HG03378 (cell line): ENCODE data around the gene PRTG.
A peak's percentile ranks its signal among the peaks of the same experiment; 100 is the strongest.
"Not testable (repeated sequence)": the region's sequence is repeated elsewhere in the genome, so short reads cannot be mapped to it uniquely, and the experiment has no call there.

Source experiments
- ATAC-seq: cut with Tn5 transposase; IDR thresholded peaks from one replicate; pipeline ENCODE4 v1.9.1; 2021; ENCODE audit warnings: mild to moderate bottlenecking, moderate library complexity; ENCODE audit not compliant: unreplicated experiment

The PRTG gene

GRCh38 chr15:55703873-55704301 is 39.1 kb downstream of the PRTG start:
- ATAC-seq: no peak

GRCh38 chr15:55700876-55701275 is 42.1 kb downstream of the PRTG start:
- ATAC-seq: no peak

- ATAC-seq: no peak
These were observed 44.3 kb downstream of the PRTG start for GRCh38 chr15:55698653-55699052.

GRCh38 chr15:55696221-55696620 is 46.7 kb downstream of the PRTG start:
- no peak for ATAC-seq

- ATAC-seq: no peak
These were observed 47.5 kb downstream of the PRTG start for GRCh38 chr15:55695432-55695831.

- ATAC-seq: peak; percentile 98
These were observed 48.3 kb downstream of the PRTG start for GRCh38 chr15:55694652-55695150.

- ATAC-seq: not testable (repeated sequence)
These were observed 49.8 kb downstream of the PRTG start for GRCh38 chr15:55693116-55693515.

GRCh38 chr15:55687792-55688191 is 55.2 kb downstream of the PRTG start:
- ATAC-seq: no peak

- ATAC-seq: peak; percentile 91
These were observed 57.7 kb downstream of the PRTG start for GRCh38 chr15:55685286-55685685.

- no peak for ATAC-seq
These were observed 59.6 kb downstream of the PRTG start for GRCh38 chr15:55683376-55683775.

- peak; percentile 60 for ATAC-seq
These were observed 61.3 kb downstream of the PRTG start for GRCh38 chr15:55681631-55682030.

GRCh38 chr15:55676507-55676906 is 66.4 kb downstream of the PRTG start:
- ATAC-seq: no peak

- ATAC-seq: no peak
These were observed 69.7 kb downstream of the PRTG start for GRCh38 chr15:55673287-55673686.

GRCh38 chr15:55669270-55669669 is 73.7 kb downstream of the PRTG start:
- no peak for ATAC-seq

- no peak for ATAC-seq
These were observed 77.2 kb downstream of the PRTG start for GRCh38 chr15:55665605-55666227.

- ATAC-seq: no peak
These were observed 81.5 kb downstream of the PRTG start for GRCh38 chr15:55661428-55661827.

GRCh38 chr15:55660153-55660552 is 82.8 kb downstream of the PRTG start:
- ATAC-seq: no peak

GRCh38 chr15:55659481-55659880 is 83.5 kb downstream of the PRTG start:
- ATAC-seq: no peak

GRCh38 chr15:55658886-55659285 is 84.1 kb downstream of the PRTG start:
- ATAC-seq: no peak

- ATAC-seq: no peak
These were observed 88.4 kb downstream of the PRTG start for GRCh38 chr15:55654561-55655031.

- no peak for ATAC-seq
These were observed 90.0 kb downstream of the PRTG start for GRCh38 chr15:55652909-55653495.

GRCh38 chr15:55652359-55652758 is 90.6 kb downstream of the PRTG start:
- no peak for ATAC-seq

- ATAC-seq: no peak
These were observed 93.9 kb downstream of the PRTG start for GRCh38 chr15:55649058-55649423.
